Suprapubic skin (tissue), 4 donors: ENCODE data around the gene ZNF785. TPM values are rescaled to one million over a fixed set of nuclear protein-coding genes. Genes with fewer than 3 reads are reported as not detected.

Experiments used
- DNase-seq, 2 donors: peaks; one replicate each; pipeline ENCODE4 v3.0.0-alpha.2; 2019; ENCODE audit warnings: low spot score in 2 of 2
- H3K27ac ChIP-seq: fragments of 200-600 bp; sonication (generic); one replicate; pipeline ENCODE4 v1.5.1; 2019
- H3K27me3 ChIP-seq: fragments of 200-600 bp; sonication (generic); one replicate; pipeline ENCODE4 v1.5.1; 2019
- H3K36me3 ChIP-seq: fragments of 200-600 bp; sonication (generic); one replicate; pipeline ENCODE4 v1.5.1; 2019
- H3K4me1 ChIP-seq: fragments of 200-600 bp; sonication (generic); one replicate; pipeline ENCODE4 v1.5.1; 2019
- H3K4me3 ChIP-seq: fragments of 200-600 bp; sonication (generic); one replicate; pipeline ENCODE4 v1.5.1; 2019; ENCODE audit warnings: mild to moderate bottlenecking
- H3K9me3 ChIP-seq: fragments of 200-600 bp; sonication (generic); one replicate; pipeline ENCODE4 v1.5.1; 2019
- CTCF ChIP-seq, 2 donors: fragments of 200-600 bp in 1 of 2; fragments of 450-650 bp in 1 of 2; sonication (generic) in 1 of 2; IDR thresholded peaks; one replicate each; pipeline ENCODE4 v1.5.1; 2016 to 2019; ENCODE audit warnings: antibody characterized with exemption in 2 of 2, mild to moderate bottlenecking in 1 of 2, moderate library complexity in 1 of 2
- EP300 ChIP-seq: sonication (generic); formaldehyde crosslinking; IDR thresholded peaks from one replicate; pipeline ENCODE4 v1.6.1; 2017; ENCODE audit warnings: antibody characterized with exemption
- POLR2A ChIP-seq, 2 donors: fragments of 450-650 bp; IDR thresholded peaks; one replicate each; pipeline ENCODE4 v1.6.1; 2017; ENCODE audit warnings: antibody characterized with exemption in 2 of 2, mild to moderate bottlenecking in 2 of 2, moderate library complexity in 2 of 2
- POLR2AphosphoS5 ChIP-seq, 3 donors: sonication (generic); formaldehyde crosslinking; IDR thresholded peaks; one replicate each; pipeline ENCODE4 v1.6.1; 2017; ENCODE audit warnings: antibody characterized with exemption in 3 of 3
- WGBS: methylation state at CpG from one replicate; pipeline ENCODE4 v1.1.5; 2018; 5-methylcytosine and 5-hydroxymethylcytosine counted together
- total RNA-seq, 4 donors: library from RNA; depleted of rRNA; stranded (reverse); fragments of >200 nt; gene quantifications; one replicate each; pipeline ENCODE4 v1.1.0, GENCODE V29; 2016

The ZNF785 gene
- total RNA-seq, 4 donors from 2014 or later: 9.8 to 24.5 (median 11.2) TPM

- H3K4me3 ChIP-seq: no peak overlapping the region
- no peak overlapping the region for H3K27ac ChIP-seq
- peaks cover 25% of the 10 kb centered on the region for H3K36me3 ChIP-seq
- 94% methylated on average over 20 of the region's 57 CpGs for WGBS
- no peak for DNase-seq
- H3K27me3 ChIP-seq: no peaks in the 10 kb centered on the region
- no peaks in the 10 kb centered on the region for H3K9me3 ChIP-seq
- H3K4me1 ChIP-seq: peaks cover 46% of the 10 kb centered on the region
- TF ChIP-seq POLR2A (IDR thresholded peaks at IDR 0.05): no peak
- no peak for TF ChIP-seq POLR2AphosphoS5 (IDR thresholded peaks at IDR 0.05)
- TF ChIP-seq EP300: no peak
- TF ChIP-seq CTCF (IDR thresholded peaks at IDR 0.05): no peak
Observed at GRCh38 chr16:30532285-30533145, 53.0 kb downstream of the ZNF785 start.

Other genes starting within 250 kb of the ZNF785 start
- gene CD2BP2, start 230.4 kb downstream of the ZNF785 start, total RNA-seq: 10 to 100 TPM; 21.6 to 34.9 (median 27.7) TPM
- gene TBC1D10B, start 215.2 kb downstream of the ZNF785 start, total RNA-seq: 10 to 100 TPM; 34.4 to 43.2 (median 38.4) TPM
- not detected for gene MYL11, start 210.9 kb downstream of the ZNF785 start, total RNA-seq
- gene SEPTIN1, start 203.1 kb downstream of the ZNF785 start, total RNA-seq: 1 to 10 TPM in 2 of 4 donors, under 1 TPM in 1, not detected in 1; 0.52 to 2.3 (median 1.3) TPM
- 10 to 100 TPM in 1 of 4 donors, 1 to 10 TPM in 3; 6.3 to 12.1 (median 8.1) TPM for gene ZNF48, start 190.3 kb downstream of the ZNF785 start, total RNA-seq
- gene ZNF771, start 178.1 kb downstream of the ZNF785 start, total RNA-seq: 10 to 100 TPM in 1 of 4 donors, 1 to 10 TPM in 3; 4.9 to 14.3 (median 7.3) TPM
- gene DCTPP1, start 155.7 kb downstream of the ZNF785 start, total RNA-seq: 10 to 100 TPM; 17.2 to 26.0 (median 20.0) TPM
- 10 to 100 TPM; 16.8 to 26.2 (median 22.2) TPM for gene SEPHS2, start 139.8 kb downstream of the ZNF785 start, total RNA-seq
- gene ITGAL, start 113.0 kb downstream of the ZNF785 start, total RNA-seq: 1 to 10 TPM in 2 of 4 donors, under 1 TPM in 2; 0.47 to 4.3 (median 1.9) TPM
- gene ZNF768, start 59.1 kb downstream of the ZNF785 start, total RNA-seq: 10 to 100 TPM; 30.5 to 41.3 (median 36.6) TPM
- 10 to 100 TPM in 3 of 4 donors, 1 to 10 TPM in 1; 9.4 to 15.4 (median 11.5) TPM for gene ZNF747, start 50.8 kb downstream of the ZNF785 start, total RNA-seq
- 10 to 100 TPM in 1 of 4 donors, 1 to 10 TPM in 3; 5.5 to 10.5 (median 8.7) TPM for gene ZNF764, start 27.3 kb downstream of the ZNF785 start, total RNA-seq
- 10 to 100 TPM in 3 of 4 donors, 1 to 10 TPM in 1; 9.9 to 33.0 (median 20.0) TPM for gene ZNF688, start 14.0 kb downstream of the ZNF785 start, total RNA-seq
- 10 to 100 TPM in 1 of 4 donors, 1 to 10 TPM in 3; 5.3 to 11.2 (median 6.0) TPM for gene ZNF689, start 24.7 kb upstream of the ZNF785 start, total RNA-seq
- 10 to 100 TPM; 56.7 to 68.8 (median 62.1) TPM for gene PRR14, start 65.3 kb upstream of the ZNF785 start, total RNA-seq
- 10 to 100 TPM; 64.5 to 81.3 (median 73.1) TPM for gene FBRS, start 72.7 kb upstream of the ZNF785 start, total RNA-seq
- 10 to 100 TPM; 42.9 to 50.0 (median 44.6) TPM for gene SRCAP, start 113.5 kb upstream of the ZNF785 start, total RNA-seq
- gene PHKG2, start 162.7 kb upstream of the ZNF785 start, total RNA-seq: 10 to 100 TPM; 24.8 to 54.9 (median 36.1) TPM
- gene CFAP119, start 176.4 kb upstream of the ZNF785 start, total RNA-seq: 1 to 10 TPM; 3.8 to 6.7 (median 5.0) TPM
- 10 to 100 TPM; 65.6 to 89.7 (median 76.5) TPM for gene RNF40, start 176.6 kb upstream of the ZNF785 start, total RNA-seq
- 10 to 100 TPM; 11.5 to 22.9 (median 16.1) TPM for gene ZNF629, start 201.5 kb upstream of the ZNF785 start, total RNA-seq